Measurements from ENCODE around the gene SUGP1. TPM values are rescaled to one million over a fixed set of nuclear protein-coding genes. Genes with fewer than 3 reads are reported as not detected.

SUGP1 gene
- polyA plus RNA-seq, 1 donor from 2014 or later = 82.0 TPM

- Histone ChIP-seq H3K9ac (ENCODE audit: low read length) (no peak overlapping the region), H3K36me3 (ENCODE audit: insufficient read depth, low read length) (peaks cover 5% of the 10 kb centered on the region), H2AFZ (ENCODE audit: low read depth, low read length) (no peak overlapping the region), H3K27me3 (ENCODE audit: insufficient read depth, low read depth, low read length) (no peaks in the 10 kb centered on the region), H3K9me3 (ENCODE audit: low read length) (no peaks in the 10 kb centered on the region), H4K20me1 (ENCODE audit: insufficient read depth) (no peaks in the 10 kb centered on the region), H3K79me2 (replicated peaks; ENCODE audit: insufficient read depth, low read length) (no peaks in the 10 kb centered on the region), H3K4me3 (ENCODE audit: low read length) (no peak overlapping the region), H3F3A (ENCODE audit: insufficient read depth, low read length, poor library complexity, severe bottlenecking) (no peaks in the 10 kb centered on the region), H3K4me2 (ENCODE audit: low read length) (no peak overlapping the region), H3K9me2 (ENCODE audit: insufficient read depth, low read length) (no peaks in the 10 kb centered on the region), H3K27ac (ENCODE audit: low read length) (no peak overlapping the region)
- TF ChIP-seq TAF1 (IDR thresholded peaks at IDR 0.05; ENCODE audit: low read depth) = no peak
- TF ChIP-seq MXI1 (conservative IDR thresholded peaks at IDR 0.05; ENCODE audit: poor library complexity, severe bottlenecking) = no peak
- TF ChIP-seq POLR2AphosphoS5 (IDR thresholded peaks at IDR 0.05) = no peak
- TF ChIP-seq EZH2 (IDR thresholded peaks at IDR 0.05; ENCODE audit: borderline replicate concordance, insufficient read depth, low read length, poor library complexity, severe bottlenecking) = no peak
- TF ChIP-seq SMC3 (conservative IDR thresholded peaks at IDR 0.05; ENCODE audit: poor library complexity) = no peak
- TF ChIP-seq EP300 (conservative IDR thresholded peaks at IDR 0.05; ENCODE audit: poor library complexity, severe bottlenecking) = no peak
- TF ChIP-seq REST (IDR thresholded peaks at IDR 0.05; ENCODE audit: borderline replicate concordance) = no peak
- TF ChIP-seq RAD21 (conservative IDR thresholded peaks at IDR 0.05) = no peak
- TF ChIP-seq, protein P1, sequence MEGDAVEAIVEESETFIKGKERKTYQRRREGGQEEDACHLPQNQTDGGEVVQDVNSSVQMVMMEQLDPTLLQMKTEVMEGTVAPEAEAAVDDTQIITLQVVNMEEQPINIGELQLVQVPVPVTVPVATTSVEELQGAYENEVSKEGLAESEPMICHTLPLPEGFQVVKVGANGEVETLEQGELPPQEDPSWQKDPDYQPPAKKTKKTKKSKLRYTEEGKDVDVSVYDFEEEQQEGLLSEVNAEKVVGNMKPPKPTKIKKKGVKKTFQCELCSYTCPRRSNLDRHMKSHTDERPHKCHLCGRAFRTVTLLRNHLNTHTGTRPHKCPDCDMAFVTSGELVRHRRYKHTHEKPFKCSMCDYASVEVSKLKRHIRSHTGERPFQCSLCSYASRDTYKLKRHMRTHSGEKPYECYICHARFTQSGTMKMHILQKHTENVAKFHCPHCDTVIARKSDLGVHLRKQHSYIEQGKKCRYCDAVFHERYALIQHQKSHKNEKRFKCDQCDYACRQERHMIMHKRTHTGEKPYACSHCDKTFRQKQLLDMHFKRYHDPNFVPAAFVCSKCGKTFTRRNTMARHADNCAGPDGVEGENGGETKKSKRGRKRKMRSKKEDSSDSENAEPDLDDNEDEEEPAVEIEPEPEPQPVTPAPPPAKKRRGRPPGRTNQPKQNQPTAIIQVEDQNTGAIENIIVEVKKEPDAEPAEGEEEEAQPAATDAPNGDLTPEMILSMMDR (IDR thresholded peaks at IDR 0.05; ENCODE audit: poor library complexity, severe bottlenecking) = no peak
These were observed 23.2 kb downstream of the SUGP1 start for GRCh38 chr19:19296953-19297689.

DNA sequence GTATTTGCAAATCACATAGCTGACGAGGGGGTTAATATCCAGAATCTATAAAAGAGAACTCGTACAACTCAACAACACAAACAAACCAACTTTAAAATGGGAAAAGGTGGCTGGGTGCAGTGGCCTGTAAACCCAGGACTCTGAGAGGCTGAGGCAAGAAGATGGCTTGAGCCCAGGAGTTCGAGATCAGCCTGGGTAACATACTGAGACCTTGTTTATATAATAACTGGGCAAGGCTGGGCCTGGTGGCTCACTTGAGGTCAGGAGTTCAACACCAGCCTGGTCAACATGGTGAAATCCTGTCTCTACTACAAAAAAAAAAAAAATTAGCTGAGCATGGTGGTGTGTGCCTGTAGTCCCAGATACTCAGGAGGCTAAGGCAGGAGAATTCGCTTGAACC lies 25.4 kb downstream of the SUGP1 start:
- Histone ChIP-seq H4K20me1 (ENCODE audit: insufficient read depth) (no peaks in the 10 kb centered on the region), H3K36me3 (ENCODE audit: insufficient read depth, low read length) (peaks cover 5% of the 10 kb centered on the region), H3K4me2 (ENCODE audit: low read length) (no peak overlapping the region), H3K9me2 (ENCODE audit: insufficient read depth, low read length) (no peaks in the 10 kb centered on the region), H3K4me3 (ENCODE audit: low read length) (no peak overlapping the region), H2AFZ (ENCODE audit: low read depth, low read length) (no peak overlapping the region), H3K27me3 (ENCODE audit: insufficient read depth, low read depth, low read length) (no peaks in the 10 kb centered on the region), H3K79me2 (replicated peaks; ENCODE audit: insufficient read depth, low read length) (no peaks in the 10 kb centered on the region), H3K27ac (ENCODE audit: low read length) (no peak overlapping the region), H3K9ac (ENCODE audit: low read length) (no peak overlapping the region), H3K9me3 (ENCODE audit: low read length) (no peaks in the 10 kb centered on the region), H3F3A (ENCODE audit: insufficient read depth, low read length, poor library complexity, severe bottlenecking) (no peaks in the 10 kb centered on the region)
- TF ChIP-seq RAD21 (conservative IDR thresholded peaks at IDR 0.05) (no peak), EZH2 (IDR thresholded peaks at IDR 0.05; ENCODE audit: borderline replicate concordance, insufficient read depth, low read length, poor library complexity, severe bottlenecking) (no peak), MXI1 (conservative IDR thresholded peaks at IDR 0.05; ENCODE audit: poor library complexity, severe bottlenecking) (no peak), SMC3 (conservative IDR thresholded peaks at IDR 0.05; ENCODE audit: poor library complexity) (no peak), REST (IDR thresholded peaks at IDR 0.05; ENCODE audit: borderline replicate concordance) (no peak), TAF1 (IDR thresholded peaks at IDR 0.05; ENCODE audit: low read depth) (no peak), EP300 (conservative IDR thresholded peaks at IDR 0.05; ENCODE audit: poor library complexity, severe bottlenecking) (no peak), POLR2AphosphoS5 (IDR thresholded peaks at IDR 0.05) (no peak)
- TF ChIP-seq, protein P1 (IDR thresholded peaks at IDR 0.05; ENCODE audit: poor library complexity, severe bottlenecking) = no peak

All from neural cell (in vitro differentiated cells).